ENCODE measurements around the gene EFR3B.
A peak's percentile ranks its signal among the peaks of the same experiment; 100 is the strongest.
"Not testable (repeated sequence)": the region's sequence is repeated elsewhere in the genome, so short reads cannot be mapped to it uniquely, and the experiment has no call there.

The EFR3B gene

DNA sequence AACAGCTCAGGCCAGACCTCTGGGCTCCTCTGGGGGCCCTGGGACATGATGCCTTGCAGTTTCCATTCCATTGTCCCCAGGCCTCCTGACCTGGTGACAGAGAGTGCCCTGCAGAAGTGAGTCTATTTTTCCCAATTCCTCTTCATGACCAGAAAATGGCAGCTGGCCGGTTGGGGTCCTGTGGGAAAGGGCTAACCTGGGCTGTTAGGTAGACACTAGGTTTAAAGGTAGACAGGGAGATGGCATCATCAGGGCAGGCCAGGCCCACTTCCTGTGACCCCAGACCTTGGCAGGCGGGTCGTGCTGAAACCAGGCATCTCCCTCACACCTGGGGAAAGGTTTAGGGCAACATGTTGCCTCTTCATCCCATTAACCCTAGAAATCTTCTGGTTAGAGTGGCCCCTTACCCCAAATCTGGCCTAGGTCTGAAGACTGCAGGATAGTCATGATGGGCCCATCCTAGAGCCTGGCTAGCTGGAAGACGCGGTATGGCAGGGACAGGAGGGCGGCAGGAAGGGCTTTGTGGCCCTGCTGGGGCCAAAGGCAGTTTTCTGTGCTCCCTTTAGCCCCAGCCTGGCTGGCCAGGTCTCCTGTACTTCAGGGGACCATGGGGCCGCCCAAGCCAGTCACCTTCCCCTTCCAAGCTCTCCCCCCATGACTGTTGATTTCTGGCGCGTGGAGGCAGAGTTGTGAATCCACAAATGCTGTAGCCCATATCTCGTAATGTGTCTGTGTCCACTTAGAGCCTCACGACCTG lies 116.4 kb downstream of the EFR3B start:
- ATAC-seq: no peak

DNA sequence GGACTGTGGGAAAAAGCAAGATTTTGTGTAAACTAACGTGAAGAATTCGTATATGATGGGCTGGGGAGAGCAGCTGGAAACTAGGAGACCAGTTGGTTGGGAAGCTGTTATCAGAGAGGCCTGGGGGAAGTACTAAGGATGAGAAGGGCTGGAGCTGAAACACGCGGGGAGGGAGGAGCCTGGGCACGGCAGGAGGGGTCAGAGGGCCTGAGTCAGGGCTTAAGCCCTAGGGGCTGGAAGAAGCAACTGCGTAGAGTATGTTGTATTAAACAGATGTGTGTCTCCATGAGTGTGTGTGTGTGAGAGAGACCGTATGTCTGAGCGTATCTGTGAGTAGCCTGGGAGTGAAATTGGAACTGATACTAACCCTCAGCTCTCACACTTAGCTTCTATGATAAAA lies 118.1 kb downstream of the EFR3B start:
- peak; percentile 34 to 38 for ATAC-seq

DNA sequence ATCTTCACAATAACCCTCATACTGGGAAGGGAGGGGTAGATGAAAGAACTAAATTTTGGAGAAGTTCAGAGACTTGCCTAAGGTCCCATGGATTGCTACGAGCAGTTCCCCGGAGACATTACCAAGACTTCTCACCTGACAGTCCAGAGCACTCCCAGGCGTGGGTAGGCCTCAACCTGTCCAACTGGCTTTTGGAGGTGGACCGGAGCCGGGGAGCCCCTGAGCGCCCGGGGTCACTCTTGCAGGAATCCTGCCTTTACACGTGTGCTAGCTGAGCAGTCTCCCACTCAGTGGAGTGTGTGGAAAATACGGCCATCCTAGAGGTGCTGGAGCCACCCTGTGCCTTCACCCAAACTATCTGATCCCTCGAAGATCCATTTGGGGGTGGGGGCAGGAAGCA lies 118.5 kb downstream of the EFR3B start:
- no peak for ATAC-seq

DNA sequence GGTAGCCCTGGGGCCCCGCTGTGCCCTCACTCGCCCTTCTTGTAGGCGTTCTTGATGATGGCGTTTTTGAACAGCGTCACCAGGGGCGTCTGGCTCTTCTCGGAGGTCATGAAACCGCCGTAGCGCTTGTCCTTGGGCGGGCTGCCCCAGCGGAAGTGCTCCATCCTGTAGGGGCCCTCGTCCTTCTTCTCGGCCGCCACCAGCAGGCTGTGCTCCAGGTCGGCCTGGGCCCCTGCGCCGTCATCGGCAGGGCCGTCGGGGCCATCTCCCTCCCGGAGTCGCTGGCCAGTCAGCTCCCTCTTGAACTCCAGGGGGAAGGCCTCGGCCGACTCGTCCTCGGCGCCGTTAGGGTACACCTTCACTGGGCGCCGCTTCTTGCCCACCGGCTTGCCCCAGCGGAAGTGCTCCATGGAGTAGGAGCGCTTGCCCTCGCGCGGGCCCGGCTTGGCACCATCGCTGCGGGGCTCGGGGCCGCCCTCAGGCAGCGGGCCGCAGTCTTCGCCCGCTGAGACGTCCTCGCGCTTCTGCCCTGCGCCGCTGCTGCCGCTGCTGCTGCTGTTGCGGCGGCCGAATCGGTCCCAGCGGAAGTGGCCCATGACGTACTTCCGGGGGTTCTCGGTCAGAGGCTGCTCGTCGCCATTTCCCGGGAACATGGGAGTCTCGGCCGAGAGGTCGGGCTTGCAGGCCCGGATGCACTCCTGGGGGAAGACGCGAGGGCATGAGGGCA lies 119.3 kb downstream of the EFR3B start:
- peak; percentile 60 to 70 for ATAC-seq

DNA sequence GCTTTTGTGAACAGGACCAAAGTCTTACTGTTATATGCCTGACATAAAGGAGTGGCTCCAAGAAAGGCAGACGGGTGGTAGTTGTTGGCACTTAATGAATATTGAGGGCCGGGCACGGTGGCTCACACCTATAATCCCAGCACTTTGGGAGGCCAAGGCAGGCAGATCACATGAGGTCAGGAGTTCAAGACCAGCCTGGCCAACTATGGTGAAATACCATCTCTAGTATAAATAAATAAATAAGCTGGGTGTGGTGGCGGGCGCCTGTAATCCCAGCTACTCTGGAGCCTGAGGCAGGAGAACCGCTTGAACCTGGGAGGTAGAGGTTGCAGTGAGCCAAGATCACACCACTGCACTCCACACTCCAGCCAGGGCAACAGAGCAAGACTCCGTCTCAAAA lies 120.2 kb downstream of the EFR3B start:
- ATAC-seq: not testable (repeated sequence)

DNA sequence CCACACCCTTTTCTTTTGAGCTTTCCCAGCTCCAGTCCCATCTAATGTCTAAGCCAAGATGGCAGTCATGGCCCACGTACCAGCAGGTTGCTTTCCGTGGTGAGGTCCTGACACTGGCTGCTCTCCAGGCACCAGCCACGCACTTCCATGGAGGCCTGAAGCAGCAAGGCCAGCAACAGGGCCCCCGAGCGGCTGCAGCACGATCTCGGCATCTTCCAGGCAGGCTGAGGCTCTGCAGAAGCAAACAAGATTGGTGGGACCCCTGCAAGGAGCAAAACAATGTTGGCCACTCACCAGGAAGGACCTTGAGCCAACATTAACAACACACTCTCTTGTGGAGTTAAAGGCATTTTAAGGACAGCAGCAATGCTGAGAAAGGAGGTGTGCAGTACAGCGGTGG lies 122.7 kb downstream of the EFR3B start:
- no peak for ATAC-seq

DNA sequence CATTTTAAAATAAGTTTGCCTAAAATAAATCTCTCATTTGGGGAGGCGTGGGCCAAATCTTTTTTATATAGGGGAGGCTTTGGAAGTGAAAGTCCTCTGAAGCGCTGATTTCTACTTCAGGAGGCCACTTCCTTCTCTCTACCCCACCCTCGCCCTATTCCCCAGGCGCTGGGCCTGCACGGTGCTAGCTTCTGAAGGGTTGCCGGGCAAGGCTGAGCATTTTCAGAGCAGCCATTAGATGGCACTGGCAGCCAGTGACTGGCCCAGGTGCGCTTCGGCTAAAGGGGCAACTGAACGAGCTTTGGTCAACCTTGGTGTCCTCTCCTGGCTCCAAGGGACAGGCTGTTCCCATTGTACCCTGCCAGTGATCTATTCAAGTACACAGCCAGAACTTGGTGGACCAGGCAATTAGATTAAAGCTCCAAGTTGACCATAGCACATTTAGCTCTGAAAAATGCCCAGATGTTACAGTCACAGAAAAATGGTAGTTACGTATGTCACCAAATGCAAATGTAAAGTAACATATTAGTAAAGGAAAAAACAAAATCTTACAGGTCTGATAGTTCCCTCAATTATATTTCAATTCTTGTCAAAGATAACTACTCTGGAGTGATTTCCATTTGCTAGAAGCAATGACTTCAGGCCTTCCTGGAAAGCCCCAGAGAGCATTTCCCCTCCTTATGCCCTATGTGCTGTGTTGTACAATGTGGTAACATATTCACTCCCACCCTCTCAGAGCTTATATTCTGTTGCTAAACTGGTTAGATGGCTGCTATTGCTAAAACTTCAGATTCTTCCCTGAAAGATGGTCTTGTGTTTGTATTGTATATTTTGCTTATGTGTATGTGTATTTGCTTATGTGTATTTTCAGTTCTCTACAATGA lies 124.4 kb downstream of the EFR3B start:
- ATAC-seq: peak; percentile 55 to 67

DNA sequence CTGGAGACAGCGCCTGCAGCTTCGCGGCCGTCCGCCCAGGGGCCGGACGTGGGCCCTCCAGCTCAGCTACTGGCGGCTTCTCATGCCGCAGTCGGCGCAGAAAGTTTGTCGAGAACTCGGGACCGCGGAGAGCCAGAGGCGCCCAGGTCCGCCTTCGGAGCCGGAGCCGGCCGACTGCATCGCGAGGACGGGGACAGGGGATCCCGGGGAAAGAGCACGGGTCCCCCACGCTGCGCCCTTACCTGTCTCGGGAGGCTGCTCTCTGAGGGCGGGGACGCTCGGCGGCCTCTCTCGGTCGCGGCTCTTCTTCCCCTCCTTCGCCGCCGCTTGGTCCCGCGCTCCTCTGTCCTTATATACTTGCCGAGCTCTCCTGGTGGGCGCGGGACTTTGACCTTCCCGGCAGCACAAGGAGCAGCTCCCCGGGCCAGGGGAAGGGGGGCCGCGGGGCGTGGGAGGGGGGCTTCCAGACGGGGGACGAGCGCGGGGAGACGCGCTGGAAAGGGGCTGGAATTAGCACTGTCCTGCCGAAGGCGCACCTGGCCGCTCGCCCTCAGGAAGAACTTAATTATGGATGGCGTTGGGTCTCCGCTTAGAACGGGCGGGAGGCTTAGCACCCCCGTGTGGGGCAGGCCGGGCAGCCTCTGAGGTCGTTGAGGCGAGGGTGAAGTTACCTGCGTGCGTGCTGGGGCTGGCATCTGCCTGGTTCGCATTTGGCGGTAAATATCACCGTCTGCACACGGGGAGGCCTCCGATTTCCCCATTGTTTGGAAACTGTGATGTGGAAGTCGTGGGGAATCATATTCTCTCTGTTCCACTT lies 126.6 kb downstream of the EFR3B start, which contains the start of gene POMC:
Gene POMC, minus strand, starts transcription at position 325 of the 817 bp plus-strand sequence. CDS start 3,808 bp downstream, outside the sequence.
- ATAC-seq: peak; percentile 50 to 59

DNA sequence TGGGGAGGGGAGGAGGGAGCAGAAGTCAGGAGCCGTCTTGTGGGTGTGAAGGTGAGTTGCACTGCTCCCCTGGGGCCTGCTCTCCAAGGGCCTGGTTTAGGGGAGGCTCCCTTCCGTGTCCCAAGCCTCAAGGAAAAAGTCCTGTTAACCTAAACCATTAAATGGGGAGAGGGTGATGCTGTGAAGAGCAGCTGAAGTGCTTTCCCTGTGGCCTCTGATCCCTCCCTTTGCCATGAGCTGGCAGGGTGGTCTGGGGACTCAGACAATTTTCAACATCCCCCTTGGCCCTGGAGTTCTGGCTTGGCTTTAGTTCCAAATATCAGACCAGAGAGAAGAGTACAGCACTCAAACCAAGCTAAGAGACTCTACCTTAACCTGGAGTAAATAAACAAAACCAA lies 127.2 kb downstream of the EFR3B start:
- ATAC-seq: no peak

DNA sequence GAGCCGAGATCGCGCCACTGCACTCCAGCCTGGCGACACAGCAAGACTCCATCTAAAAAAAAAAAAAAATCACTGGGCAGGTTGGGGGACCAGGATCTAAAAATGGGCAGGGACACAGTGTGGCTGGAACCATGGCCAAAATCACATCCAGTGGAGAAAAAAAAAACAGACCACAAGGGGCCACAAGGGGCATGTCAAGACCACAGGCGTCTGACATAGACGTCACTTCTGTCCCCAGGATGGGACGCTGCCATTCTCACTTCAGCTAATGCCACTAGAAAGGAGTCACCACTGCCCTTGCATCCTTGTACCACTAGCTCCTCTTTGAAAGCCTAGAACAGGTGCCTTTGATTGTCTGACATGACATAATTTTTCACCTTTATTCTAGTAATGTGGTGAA lies 129.0 kb downstream of the EFR3B start:
- no peak for ATAC-seq

DNA sequence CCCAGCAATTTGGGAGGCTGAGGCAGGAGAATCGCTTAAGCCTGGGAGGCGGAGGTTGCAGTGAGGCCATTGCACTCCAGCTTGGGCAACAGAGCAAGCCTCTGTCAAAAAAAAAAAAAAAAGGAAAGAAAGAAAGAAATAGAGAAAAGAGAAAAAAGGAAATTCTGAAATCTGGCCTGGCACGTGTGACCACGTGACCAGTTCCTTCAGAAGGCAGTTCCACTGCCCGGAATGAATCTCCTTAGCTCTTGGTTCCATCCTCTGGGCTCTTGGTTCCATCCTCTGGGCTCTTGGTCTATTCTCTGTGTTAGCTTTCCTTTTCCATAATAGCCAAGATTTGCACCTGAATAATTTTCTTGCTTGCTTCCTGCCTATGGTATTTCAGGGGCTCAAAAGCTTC lies 131.8 kb downstream of the EFR3B start:
- ATAC-seq: no peak

DNA sequence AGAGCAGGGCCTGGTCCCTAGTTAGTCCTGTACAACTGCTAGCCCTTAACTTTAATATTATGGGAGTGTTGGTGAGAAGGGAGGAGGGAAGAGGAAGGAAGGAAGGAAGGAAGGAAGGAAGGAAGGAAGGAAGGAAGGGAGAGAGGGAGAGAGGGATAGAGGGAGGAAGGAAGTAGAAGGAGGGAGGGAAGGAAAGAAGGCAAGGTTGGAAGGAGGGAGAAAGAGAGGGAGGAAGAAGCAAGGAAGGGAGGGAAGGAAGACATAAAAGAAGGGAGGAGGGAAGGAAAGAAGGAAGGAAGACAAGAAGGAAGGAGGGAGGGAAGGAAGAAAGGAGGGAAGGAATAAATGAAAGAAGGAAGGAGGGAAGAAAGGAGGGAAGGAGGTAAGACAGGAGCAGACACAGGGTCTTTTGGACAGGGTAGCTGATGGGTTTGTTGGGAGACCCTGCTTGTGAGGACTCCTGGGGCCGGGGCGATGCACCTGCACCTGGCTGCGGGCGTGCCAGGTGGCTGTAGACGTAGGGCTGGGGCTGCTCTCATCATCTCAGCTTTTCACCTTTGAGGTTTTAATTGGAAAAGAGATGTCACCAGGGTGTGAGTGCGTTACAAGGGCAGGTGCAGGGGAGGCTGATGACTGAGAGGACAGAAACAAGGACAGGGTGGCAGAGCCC lies 132.5 kb downstream of the EFR3B start:
- no peak for ATAC-seq

DNA sequence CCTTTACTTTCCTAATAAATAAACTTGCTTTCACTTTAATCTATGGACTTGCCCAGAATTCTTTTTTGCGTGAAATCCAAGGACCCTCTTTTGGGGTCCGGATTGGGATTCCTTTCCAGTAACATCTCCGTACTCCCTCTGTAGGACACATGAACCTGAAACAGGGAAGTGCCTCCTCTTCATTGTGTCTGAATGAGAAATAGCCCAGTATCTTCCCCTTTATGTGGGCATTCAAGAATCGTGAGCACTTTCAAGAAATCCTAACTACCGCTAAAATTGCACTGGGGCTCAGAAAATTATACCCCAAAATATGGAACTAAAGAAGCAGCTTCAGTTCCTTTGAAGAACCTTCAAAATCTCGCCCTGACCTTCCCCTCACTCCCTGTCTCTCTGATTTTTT lies 134.3 kb downstream of the EFR3B start:
- ATAC-seq: no peak

DNA sequence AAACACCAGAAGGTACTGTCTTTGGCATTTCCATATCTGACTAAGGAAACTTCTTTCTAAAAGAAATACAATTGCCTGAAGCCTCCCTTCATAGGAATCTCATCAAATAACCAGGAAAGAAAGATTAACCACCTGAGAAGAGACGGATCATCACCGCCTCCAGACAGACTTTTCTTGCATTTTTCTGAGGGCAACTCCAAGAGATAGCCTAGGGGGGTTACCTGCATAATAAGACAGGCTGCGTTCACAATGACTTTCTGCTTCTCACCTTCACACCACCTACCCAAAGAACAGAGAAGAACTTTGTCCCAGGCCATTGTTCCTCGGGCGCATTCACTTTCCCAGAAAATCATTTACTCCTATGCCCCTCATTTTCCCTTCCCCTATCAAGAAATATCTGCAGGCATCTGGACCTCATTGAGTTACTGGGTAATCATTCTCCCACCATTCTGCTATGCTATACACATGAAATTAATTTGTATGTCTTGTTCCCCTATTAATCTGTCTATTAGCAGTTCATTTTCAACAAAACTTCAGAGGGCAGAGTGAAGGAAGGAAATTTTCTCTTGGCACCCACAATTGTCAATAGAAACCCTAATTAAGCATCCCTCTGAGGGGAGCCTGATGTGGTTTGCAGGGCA lies 134.8 kb downstream of the EFR3B start:
- ATAC-seq: no peak

DNA sequence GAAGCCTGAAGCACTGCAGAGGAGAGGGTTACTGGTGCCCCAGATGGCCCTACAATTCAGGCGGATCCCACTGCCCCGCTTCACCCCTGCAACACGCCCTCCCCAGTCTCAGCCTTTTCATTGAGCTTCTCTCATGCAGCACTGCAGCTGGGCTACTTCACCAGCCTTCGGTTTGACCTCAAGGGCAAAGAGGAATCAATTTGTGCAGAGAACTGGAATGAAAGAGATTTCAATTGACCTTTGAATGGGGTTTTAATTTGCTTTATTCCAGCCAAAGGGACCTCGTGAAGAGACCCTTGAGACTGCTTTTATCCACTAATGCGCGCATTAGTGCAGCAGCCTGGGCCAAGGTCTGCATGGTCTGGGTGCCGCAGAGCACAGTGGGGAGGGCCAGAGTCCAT lies 135.3 kb downstream of the EFR3B start:
- ATAC-seq: no peak

DNA sequence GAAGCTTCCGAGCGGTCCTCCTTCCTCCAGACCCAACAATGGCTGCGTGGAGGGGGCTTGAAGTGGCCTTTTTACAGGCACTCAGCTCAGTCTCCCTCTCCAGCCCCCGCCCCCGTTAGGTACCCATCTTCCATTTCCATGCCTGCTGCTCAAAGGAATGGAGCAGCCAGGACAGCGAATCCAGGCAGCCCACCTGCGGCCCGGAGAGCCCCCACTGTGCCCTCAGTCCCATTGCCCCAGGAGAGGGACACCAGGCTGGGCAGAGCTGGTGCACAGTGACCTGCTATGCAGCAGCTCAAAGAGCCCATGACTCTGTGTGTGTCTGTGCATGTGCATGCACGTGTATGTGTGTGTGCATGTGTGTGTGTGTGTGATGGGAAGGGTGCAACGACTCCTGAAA lies 137.1 kb downstream of the EFR3B start:
- no peak for ATAC-seq

DNA sequence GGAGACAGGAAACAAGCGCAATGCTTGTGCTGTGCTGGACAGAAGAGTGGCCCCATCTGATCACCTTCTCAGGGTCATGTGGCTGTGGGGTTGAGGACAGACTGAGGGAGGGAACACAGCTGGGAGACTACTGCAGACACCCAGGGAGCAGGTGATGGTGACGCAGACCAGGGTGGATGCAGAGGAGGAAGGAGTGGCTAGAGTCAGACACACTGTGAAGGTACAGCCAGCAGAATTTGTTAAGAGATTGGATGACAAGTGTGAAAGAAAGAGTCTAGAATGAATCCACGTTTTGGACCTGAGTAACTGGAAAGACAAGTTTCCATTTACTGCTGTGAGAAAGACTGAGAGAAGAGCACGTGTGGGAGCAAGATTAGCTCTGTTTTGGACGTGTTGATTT lies 142.4 kb downstream of the EFR3B start:
- no peak for ATAC-seq

DNA sequence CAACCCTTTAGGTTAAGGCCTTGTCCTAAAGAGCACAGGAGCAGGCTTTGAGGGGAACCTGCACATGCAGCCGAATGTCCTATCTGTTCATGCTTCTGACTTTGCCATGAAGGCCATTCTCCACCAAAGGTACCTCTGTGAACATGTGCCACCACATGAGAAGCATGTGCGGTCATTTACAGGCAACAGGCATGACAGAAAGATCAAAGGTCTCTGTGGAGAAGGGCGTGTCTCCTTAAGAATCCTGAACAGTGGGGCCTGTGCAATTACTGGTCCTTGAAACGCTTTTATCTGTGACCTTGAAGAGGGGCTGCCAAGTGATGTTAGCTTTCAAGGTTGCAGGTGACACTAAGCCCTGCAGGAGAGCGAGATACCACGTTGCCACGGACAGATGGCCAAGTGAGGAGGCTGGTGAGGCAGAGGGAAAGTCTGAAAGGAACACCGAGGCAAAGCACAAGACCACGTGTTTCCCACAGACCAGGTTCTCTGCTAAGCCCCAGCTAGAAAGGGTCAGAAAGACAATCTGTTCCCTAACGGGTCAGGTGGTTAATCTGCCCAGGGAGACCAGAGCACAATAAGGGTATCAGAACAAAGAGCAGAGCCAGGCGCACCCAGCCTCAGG lies 146.0 kb downstream of the EFR3B start:
- ATAC-seq: no peak

DNA sequence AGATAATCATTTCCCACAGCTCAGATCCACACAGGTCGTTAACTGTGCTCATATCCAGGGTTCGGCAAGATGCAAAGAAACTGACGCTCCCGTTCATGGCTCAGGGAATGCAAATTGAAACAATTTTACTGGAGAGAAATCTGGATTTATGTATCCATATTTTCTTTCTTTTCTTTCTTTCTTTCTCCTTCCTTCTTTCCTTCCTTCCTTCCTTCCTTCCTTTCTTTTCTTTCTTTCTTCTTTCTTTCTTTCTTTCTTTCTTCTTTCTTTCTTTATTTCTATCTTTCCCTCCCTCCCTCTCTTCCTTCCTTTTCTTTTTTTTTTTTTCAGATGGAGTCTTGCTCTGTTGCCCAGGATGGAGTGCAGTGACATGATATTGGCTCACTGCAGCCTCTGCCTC lies 146.5 kb downstream of the EFR3B start:
- ATAC-seq: no peak

DNA sequence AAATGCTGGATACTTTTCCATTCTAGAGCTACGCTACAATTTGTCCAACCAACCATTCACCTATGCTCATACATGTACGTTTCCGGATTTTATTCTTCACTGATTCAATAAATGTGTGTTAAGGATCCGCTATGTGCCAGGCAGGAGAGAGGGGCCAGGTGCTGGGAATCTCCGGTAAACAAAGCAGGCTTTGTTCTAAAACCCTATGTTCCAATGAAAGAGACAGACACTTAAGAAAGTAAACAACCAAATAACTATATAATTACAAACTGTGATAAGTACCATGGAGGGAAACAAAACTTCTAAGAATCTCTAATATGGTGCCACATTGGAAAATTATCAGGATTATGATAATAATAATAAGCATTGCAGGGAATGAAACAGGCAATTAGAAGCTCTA lies 148.7 kb downstream of the EFR3B start:
- ATAC-seq: no peak

Measured in activated CD4-positive, CD25-positive, alpha-beta regulatory T cell treated with anti-CD3 and anti-CD28 coated beads, Interleukin-2, amount 50 U/mL, for 24 hours (primary cell).